Measurements from ENCODE around the gene EEF1AKMT2. TPM values are rescaled to one million over a fixed set of nuclear protein-coding genes. Genes with fewer than 3 reads are reported as not detected.

EEF1AKMT2 gene
- total RNA-seq, 4 donors from 2014 or later, result 8.3 to 17.5 (median 12.7) TPM

DNA sequence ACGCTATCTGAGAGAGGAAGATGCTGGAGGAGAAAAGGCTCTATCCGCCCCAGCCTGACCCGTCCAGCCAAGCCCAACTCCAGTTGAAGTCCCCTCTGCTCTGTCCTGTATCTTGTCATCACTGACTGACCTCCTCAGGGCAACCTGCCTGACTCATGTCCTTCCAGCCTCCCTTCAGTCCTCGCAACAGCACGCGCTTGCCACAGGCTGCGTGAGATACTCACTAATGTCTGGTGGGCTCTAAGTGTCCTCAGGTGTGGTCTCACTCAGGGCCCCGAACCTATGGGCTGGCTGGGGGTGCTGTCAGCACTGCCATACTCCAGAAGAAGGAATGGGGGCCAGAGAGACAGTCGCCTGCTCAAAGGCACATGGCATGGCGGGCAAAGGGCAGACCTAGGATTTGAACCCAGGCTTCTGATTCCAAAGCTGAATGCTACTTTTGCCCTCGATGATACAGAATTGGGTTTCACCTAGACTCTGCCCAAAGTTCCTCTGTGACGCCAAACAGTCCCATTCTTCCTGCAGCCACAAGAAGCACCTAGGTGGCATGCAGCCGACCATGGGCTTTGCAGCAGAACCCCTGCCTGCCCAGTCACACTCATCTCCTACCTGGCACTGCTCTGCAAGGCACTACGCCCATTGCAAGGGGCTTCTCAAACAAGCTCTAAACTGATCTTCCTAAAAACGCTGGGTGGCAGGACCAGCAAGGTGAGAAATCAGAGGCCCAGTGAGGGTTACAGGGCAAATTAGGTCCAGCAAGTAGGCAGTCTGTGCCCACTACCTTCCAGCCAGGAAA, 56.0 kb downstream of the EEF1AKMT2 start:
- no peak for DNase-seq
- intact Hi-C loops (cut with DNase I), result loop anchor here (10.0 kb wide), 1 partner anchor 81 kb away; no protein-coding TSS in a partner anchor
- no peaks in the 10 kb centered on the region for H3K27me3 ChIP-seq
- H3K4me3 ChIP-seq, result peak overlapping the region in 2 of 4 donors; percentile 5 to 37
- H3K9me3 ChIP-seq, result no peaks in the 10 kb centered on the region
- TF ChIP-seq POLR2A (IDR thresholded peaks at IDR 0.05) (no peak), CTCF (IDR thresholded peaks at IDR 0.05) (no peak)
- peaks cover 0 to 5% (median 0%) of the 10 kb centered on the region in 3 donors for H3K36me3 ChIP-seq
- peaks cover 66 to 100% (median 93%) of the 10 kb centered on the region in 3 donors for H3K4me1 ChIP-seq
- 70 to 87% methylated on average over 8 to 10 of the region's 15 CpGs for WGBS, 2 donors
- peak overlapping the region; percentile 93 to 95 (median 94) for H3K27ac ChIP-seq

- intact Hi-C loops (cut with DNase I), result loop anchor here (10.0 kb wide), 1 partner anchor 80 kb away; no protein-coding TSS in a partner anchor
- WGBS, 2 donors, result 40 to 85% methylated on average over 6 to 9 of the region's 16 CpGs
- Histone ChIP-seq H3K27ac (peak overlapping the region; percentile 75 to 95 (median 94)), H3K4me1 (peaks cover 56 to 100% (median 92%) of the 10 kb centered on the region in 3 donors), H3K9me3 (no peaks in the 10 kb centered on the region), H3K27me3 (no peaks in the 10 kb centered on the region), H3K4me3 (no peak overlapping the region), H3K36me3 (peaks cover 0 to 17% (median 0%) of the 10 kb centered on the region in 3 donors)
- TF ChIP-seq POLR2A (IDR thresholded peaks at IDR 0.05) (no peak), CTCF (IDR thresholded peaks at IDR 0.05) (no peak)
- no peak for DNase-seq
These were observed 57.1 kb downstream of the EEF1AKMT2 start for GRCh38 chr10:124734311-124735166.

- Histone ChIP-seq H3K27me3 (no peaks in the 10 kb centered on the region), H3K4me1 (peaks cover 55 to 100% (median 92%) of the 10 kb centered on the region in 3 donors), H3K36me3 (peaks cover 0 to 17% (median 0%) of the 10 kb centered on the region in 3 donors), H3K27ac (peak overlapping the region; percentile 75 to 95 (median 94)), H3K9me3 (no peaks in the 10 kb centered on the region), H3K4me3 (peak overlapping the region in 1 of 4 donors; percentile 5)
- no peak for DNase-seq
- intact Hi-C loops (cut with DNase I), result loop anchor here (10.0 kb wide), 1 partner anchor 79 kb away; no protein-coding TSS in a partner anchor
- 49 to 55% methylated on average over 13 of the region's 13 CpGs for WGBS, 2 donors
- TF ChIP-seq POLR2A (IDR thresholded peaks at IDR 0.05) (no peak), CTCF (IDR thresholded peaks at IDR 0.05) (no peak)
These were observed 58.0 kb downstream of the EEF1AKMT2 start for GRCh38 chr10:124733571-124734245.

DNA sequence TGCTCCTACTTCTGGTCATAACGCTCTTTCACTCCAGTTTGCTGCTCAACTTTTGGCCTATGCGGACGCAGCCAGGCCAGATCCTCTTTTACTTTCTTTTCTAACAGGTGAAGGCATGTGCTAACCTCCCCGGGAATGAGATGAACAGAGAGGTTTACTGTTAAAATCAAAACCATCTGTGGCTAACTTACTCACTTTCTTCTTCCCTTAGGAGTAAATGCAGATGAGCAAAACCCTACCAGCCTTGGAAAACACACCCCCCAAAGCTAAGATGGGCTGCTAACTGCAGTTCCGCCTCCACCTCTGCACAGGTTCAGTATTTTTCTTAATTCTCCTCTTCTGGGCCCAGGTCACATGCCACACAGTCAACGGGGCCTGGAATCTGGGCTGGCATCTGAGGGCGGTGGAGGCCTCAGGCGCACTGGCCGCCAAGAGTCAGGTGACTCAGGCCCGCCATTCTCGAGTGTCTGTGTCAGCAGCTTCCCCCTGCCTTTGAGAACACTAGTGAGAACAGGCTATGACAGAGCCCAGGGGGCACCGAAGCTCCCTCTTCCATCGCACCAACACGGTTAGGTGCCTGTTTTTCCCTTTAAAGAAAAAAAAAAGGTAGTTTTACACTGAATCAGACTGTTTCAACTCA, 58.6 kb downstream of the EEF1AKMT2 start:
- H3K36me3 ChIP-seq, result peaks cover 0 to 17% (median 0%) of the 10 kb centered on the region in 3 donors
- H3K4me3 ChIP-seq, result peak overlapping the region in 1 of 4 donors; percentile 5
- no peak for DNase-seq
- peak overlapping the region; percentile 75 to 95 (median 94) for H3K27ac ChIP-seq
- no peaks in the 10 kb centered on the region for H3K9me3 ChIP-seq
- WGBS, 2 donors, result 30 to 42% methylated on average over 11 to 12 of the region's 14 CpGs
- intact Hi-C loops (cut with DNase I), result loop anchor here (10.0 kb wide), 1 partner anchor 78 kb away; no protein-coding TSS in a partner anchor
- H3K4me1 ChIP-seq, result peaks cover 55 to 100% (median 92%) of the 10 kb centered on the region in 3 donors
- H3K27me3 ChIP-seq, result no peaks in the 10 kb centered on the region
- no peak for TF ChIP-seq CTCF (IDR thresholded peaks at IDR 0.05)
- peak in 1 of 4 donors; percentile 20 for TF ChIP-seq POLR2A (IDR thresholded peaks at IDR 0.05)
